H9 (cell line): Measurements from ENCODE around the gene MAPK8. TPM values are rescaled to one million over a fixed set of nuclear protein-coding genes. Genes with fewer than 3 reads are reported as not detected.

Experiments used
- DNase-seq: peaks from one replicate; pipeline ENCODE4 v3.0.0-alpha.2; 2017
- H2AFZ ChIP-seq: one replicate; pipeline ENCODE4 v1.6.1; 2013; ENCODE audit warnings: mild to moderate bottlenecking, low read length, control low read depth, moderate library complexity
- H2AK5ac ChIP-seq: 2 replicates; pipeline ENCODE4 v1.6.1; 2013; ENCODE audit warnings: low read length, control low read depth, mixed read lengths; ENCODE audit not compliant: insufficient read length
- H2BK120ac ChIP-seq: one replicate; pipeline ENCODE4 v1.6.1; 2013; ENCODE audit warnings: low read depth, mild to moderate bottlenecking, low read length, control low read depth, inconsistent platforms; ENCODE audit not compliant: poor library complexity, severe bottlenecking
- H2BK12ac ChIP-seq: 2 replicates; pipeline ENCODE4 v1.6.1; 2013; ENCODE audit warnings: low read length, control low read depth, mixed read lengths, low read depth; ENCODE audit not compliant: insufficient read length
- H2BK15ac ChIP-seq: 2 replicates; pipeline ENCODE4 v1.6.1; 2013; ENCODE audit warnings: low read depth, low read length, control low read depth
- H2BK20ac ChIP-seq: one replicate; pipeline ENCODE4 v1.6.1; 2013; ENCODE audit warnings: low read depth, mild to moderate bottlenecking, low read length, control low read depth, inconsistent platforms; ENCODE audit not compliant: poor library complexity, severe bottlenecking
- H2BK5ac ChIP-seq: 2 replicates; pipeline ENCODE4 v1.6.1; 2013; ENCODE audit warnings: low read length, control low read depth, mixed read lengths; ENCODE audit not compliant: insufficient read length
- H3K14ac ChIP-seq: 2 replicates; pipeline ENCODE4 v1.6.1; 2013; ENCODE audit warnings: low read length, control low read depth; ENCODE audit not compliant: insufficient read depth
- H3K18ac ChIP-seq: 2 replicates; pipeline ENCODE4 v1.6.1; 2013; ENCODE audit warnings: low read depth, mild to moderate bottlenecking, mixed read lengths, low read length, control low read depth; ENCODE audit not compliant: insufficient read length
- H3K23ac ChIP-seq: 2 replicates; pipeline ENCODE4 v1.6.1; 2013; ENCODE audit warnings: low read length, control low read depth, mixed read lengths, low read depth; ENCODE audit not compliant: insufficient read length
- H3K23me2 ChIP-seq: 2 replicates; pipeline ENCODE4 v1.6.1; 2013; ENCODE audit warnings: low read depth, mild to moderate bottlenecking, mixed read lengths, low read length, control low read depth; ENCODE audit not compliant: insufficient read length, poor library complexity, severe bottlenecking
- H3K27ac ChIP-seq: 2 replicates; pipeline ENCODE4 v1.5.1; 2013; ENCODE audit warnings: low read length, control low read depth, mixed read lengths, low read depth; ENCODE audit not compliant: insufficient read length
- H3K27me3 ChIP-seq: 2 replicates; pipeline ENCODE4 v1.6.1; 2013; ENCODE audit warnings: low read length, control low read depth, inconsistent platforms; ENCODE audit not compliant: insufficient read depth
- H3K4ac ChIP-seq: 2 replicates; pipeline ENCODE4 v1.6.1; 2013; ENCODE audit warnings: low read depth, mild to moderate bottlenecking, control low read depth, inconsistent platforms, low read length, moderate library complexity
- H3K4me1 ChIP-seq: 2 replicates; pipeline ENCODE4 v1.6.1; 2013; ENCODE audit warnings: low read length, control low read depth, inconsistent platforms; ENCODE audit not compliant: insufficient read depth
- H3K4me2 ChIP-seq: 2 replicates; pipeline ENCODE4 v1.6.1; 2013; ENCODE audit warnings: low read length, control low read depth, mixed read lengths; ENCODE audit not compliant: insufficient read length, insufficient read depth
- H3K56ac ChIP-seq: 2 replicates; pipeline ENCODE4 v1.6.1; 2013; ENCODE audit warnings: low read depth, mild to moderate bottlenecking, mixed read lengths, low read length, control low read depth; ENCODE audit not compliant: insufficient read length
- H3K79me1 ChIP-seq: 2 replicates; pipeline ENCODE4 v1.6.1; 2013; ENCODE audit warnings: low read depth, mild to moderate bottlenecking, moderate library complexity, low read length, control low read depth, inconsistent platforms; ENCODE audit not compliant: insufficient read depth, poor library complexity, severe bottlenecking
- H3K79me2 ChIP-seq: 2 replicates; pipeline ENCODE4 v1.6.1; 2013; ENCODE audit warnings: low read length, control low read depth, inconsistent platforms; ENCODE audit not compliant: insufficient read depth
- H3K9ac ChIP-seq: 2 replicates; pipeline ENCODE4 v1.6.1; 2013; ENCODE audit warnings: low read length, control low read depth, mixed read lengths; ENCODE audit not compliant: insufficient read length; ENCODE audit errors: extremely low read depth
- H3K9me3 ChIP-seq: one replicate; pipeline ENCODE4 v1.6.1; 2013; ENCODE audit warnings: low read depth, low read length, inconsistent platforms; ENCODE audit not compliant: control insufficient read depth
- H3T11ph ChIP-seq: one replicate; pipeline ENCODE4 v1.6.1; 2013; ENCODE audit warnings: mild to moderate bottlenecking, low read length, control low read depth, inconsistent platforms
- H4K20me1 ChIP-seq: one replicate; pipeline ENCODE4 v1.6.1; 2013; ENCODE audit not compliant: control insufficient read depth, insufficient read length, insufficient read depth
- H4K5ac ChIP-seq: 2 replicates; pipeline ENCODE4 v1.6.1; 2013; ENCODE audit warnings: low read depth, mild to moderate bottlenecking, mixed read lengths, low read length, control low read depth; ENCODE audit not compliant: insufficient read length
- H4K8ac ChIP-seq: replicated peaks from 2 replicates; pipeline ENCODE4 v1.6.1; 2013; ENCODE audit warnings: low read length, control low read depth, mixed read lengths, low read depth; ENCODE audit not compliant: insufficient read length
- H4K91ac ChIP-seq: 2 replicates; pipeline ENCODE4 v1.6.1; 2013; ENCODE audit warnings: low read depth, mild to moderate bottlenecking, moderate library complexity, mixed read lengths, low read length, control low read depth; ENCODE audit not compliant: insufficient read length
- H3K27ac Mint-ChIP-seq, 3 experiments: 2 replicates in 2 of 3; 3 replicates in 1 of 3; pipeline ENCODE4 v1.8.0; 2020 to 2021; ENCODE audit warnings: mixed read lengths in 3 of 3, mild to moderate bottlenecking in 1 of 3, moderate library complexity in 1 of 3
- H3K27me3 Mint-ChIP-seq: 2 replicates; pipeline ENCODE4 v1.8.0; 2021; ENCODE audit warnings: low read depth, mild to moderate bottlenecking, moderate library complexity, mixed read lengths
- H3K36me3 Mint-ChIP-seq, 3 experiments: 2 replicates in 2 of 3; 3 replicates in 1 of 3; pipeline ENCODE4 v1.8.0; 2020 to 2021; ENCODE audit warnings: low read depth in 3 of 3, mixed read lengths in 3 of 3; ENCODE audit not compliant: insufficient read depth in 1 of 3
- H3K4me1 Mint-ChIP-seq, 2 experiments: 2 replicates each; pipeline ENCODE4 v1.8.0; 2020; ENCODE audit warnings: mixed read lengths in 2 of 2
- H3K4me3 Mint-ChIP-seq, 2 experiments: 2 replicates in 1 of 2; 3 replicates in 1 of 2; pipeline ENCODE4 v1.8.0; 2020 to 2021; ENCODE audit warnings: mild to moderate bottlenecking in 2 of 2, mixed read lengths in 2 of 2, moderate library complexity in 1 of 2
- H3K9me3 Mint-ChIP-seq, 2 experiments: 2 replicates in 1 of 2; 3 replicates in 1 of 2; pipeline ENCODE4 v1.8.0; 2020; ENCODE audit warnings: mild to moderate bottlenecking in 2 of 2, mixed read lengths in 2 of 2, moderate library complexity in 1 of 2
- WGBS: extraction: QIAGEN DNeasy Blood & Tissue Kit; methylation state at CpG from one replicate; pipeline ENCODE4 v1.1.7; 2013; ENCODE audit warnings: missing lambda C conversion rate, low lambda C conversion rate, mixed read lengths; ENCODE audit not compliant: insufficient read length; ENCODE audit errors: extremely low coverage; 5-methylcytosine and 5-hydroxymethylcytosine counted together
- total RNA-seq: library from RNA; stranded (reverse); gene quantifications from 2 replicates; pipeline ENCODE4 v1.2.1, GENCODE V29; 2021
- TF ChIP-seq, protein P1 (sequence below): fragments of 200-600 bp; sonication (generic); conservative IDR thresholded peaks from 3 replicates; pipeline ENCODE4 v1.8.0; 2021; ENCODE audit warnings: antibody characterized with exemption, mild to moderate bottlenecking

The MAPK8 gene
- total RNA-seq, 1 experiment from 2014 or later: 52.0 TPM

DNA sequence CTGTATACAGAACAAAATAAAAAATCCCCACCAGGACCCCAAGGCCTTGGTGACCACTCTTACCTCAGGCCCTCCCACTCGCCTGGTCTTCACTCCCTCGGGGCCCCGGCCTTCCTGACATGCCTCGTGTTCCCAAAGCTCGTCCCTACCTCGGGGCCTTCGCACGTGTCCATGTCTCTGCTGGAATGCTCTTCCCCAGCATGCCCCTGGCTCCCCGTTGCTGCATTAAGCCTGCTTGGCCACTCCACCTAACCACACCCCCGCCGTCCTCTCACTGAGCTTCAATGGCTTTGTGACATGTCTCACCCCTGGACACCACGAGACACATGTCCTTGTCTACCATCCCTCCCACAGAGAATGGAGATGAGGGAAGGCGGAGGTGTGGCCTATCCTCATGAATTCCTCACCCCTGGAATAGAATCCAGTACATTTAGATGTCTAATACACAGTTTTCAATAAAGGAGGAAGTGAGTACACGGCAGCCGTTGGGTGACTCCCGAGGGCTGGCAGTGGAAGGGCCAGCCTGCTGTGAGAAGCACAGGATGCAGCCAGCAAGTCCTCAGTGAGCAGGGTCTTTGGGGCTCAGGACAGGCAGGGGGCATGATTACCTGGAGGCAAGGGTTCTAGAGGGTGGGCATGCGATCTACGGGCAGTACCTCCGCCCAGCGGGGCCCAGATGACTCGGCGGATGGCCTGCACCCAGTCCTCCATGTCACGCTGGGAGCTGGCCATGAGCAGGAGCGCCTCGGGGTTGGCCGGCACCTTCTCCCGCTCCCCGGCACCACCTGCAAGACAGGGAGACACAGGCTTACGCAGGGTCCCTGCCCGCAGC lies 172.7 kb downstream of the MAPK8 start:
- no peaks in the 10 kb centered on the region for H3K23me2 ChIP-seq
- H3K79me2 ChIP-seq: no peaks in the 10 kb centered on the region
- no peak overlapping the region for H2BK5ac ChIP-seq
- Mint-ChIP-seq H3K4me1 (peaks cover 17 to 43% of the 10 kb centered on the region in 2 experiments), H3K9me3 (no peaks in the 10 kb centered on the region), H3K27ac (peak overlapping the region in 1 of 3 experiments; percentile 55; a peak in 1 of 7 replicates), H3K36me3 (peaks cover 0 to 4% (median 3%) of the 10 kb centered on the region in 3 experiments; a peak in 3 of 7 replicates), H3K27me3 (no peaks in the 10 kb centered on the region; the same call in none of the 2 replicates), H3K4me3 (no peak overlapping the region)
- H2BK15ac ChIP-seq: no peak overlapping the region
- no peak overlapping the region for H4K5ac ChIP-seq
- H3K14ac ChIP-seq: no peak overlapping the region
- H4K91ac ChIP-seq: no peak overlapping the region
- peak; percentile 33 for DNase-seq
- no peaks in the 10 kb centered on the region for H3K27me3 ChIP-seq
- H4K8ac ChIP-seq: no peak overlapping the region
- H2BK20ac ChIP-seq: no peak overlapping the region
- no peak overlapping the region for H2AK5ac ChIP-seq
- H2BK12ac ChIP-seq: no peak overlapping the region
- no peak overlapping the region for H3T11ph ChIP-seq
- no peak overlapping the region for H3K23ac ChIP-seq
- H3K56ac ChIP-seq: no peak overlapping the region
- no peaks in the 10 kb centered on the region for H3K9me3 ChIP-seq
- TF ChIP-seq, protein P1, sequence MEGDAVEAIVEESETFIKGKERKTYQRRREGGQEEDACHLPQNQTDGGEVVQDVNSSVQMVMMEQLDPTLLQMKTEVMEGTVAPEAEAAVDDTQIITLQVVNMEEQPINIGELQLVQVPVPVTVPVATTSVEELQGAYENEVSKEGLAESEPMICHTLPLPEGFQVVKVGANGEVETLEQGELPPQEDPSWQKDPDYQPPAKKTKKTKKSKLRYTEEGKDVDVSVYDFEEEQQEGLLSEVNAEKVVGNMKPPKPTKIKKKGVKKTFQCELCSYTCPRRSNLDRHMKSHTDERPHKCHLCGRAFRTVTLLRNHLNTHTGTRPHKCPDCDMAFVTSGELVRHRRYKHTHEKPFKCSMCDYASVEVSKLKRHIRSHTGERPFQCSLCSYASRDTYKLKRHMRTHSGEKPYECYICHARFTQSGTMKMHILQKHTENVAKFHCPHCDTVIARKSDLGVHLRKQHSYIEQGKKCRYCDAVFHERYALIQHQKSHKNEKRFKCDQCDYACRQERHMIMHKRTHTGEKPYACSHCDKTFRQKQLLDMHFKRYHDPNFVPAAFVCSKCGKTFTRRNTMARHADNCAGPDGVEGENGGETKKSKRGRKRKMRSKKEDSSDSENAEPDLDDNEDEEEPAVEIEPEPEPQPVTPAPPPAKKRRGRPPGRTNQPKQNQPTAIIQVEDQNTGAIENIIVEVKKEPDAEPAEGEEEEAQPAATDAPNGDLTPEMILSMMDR: no peak
- H3K4me2 ChIP-seq: no peak overlapping the region
- H2AFZ ChIP-seq: no peak overlapping the region
- no peaks in the 10 kb centered on the region for H4K20me1 ChIP-seq
- H3K9ac ChIP-seq: no peak overlapping the region
- no CpG with 5 or more reads among the region's 30 CpGs for WGBS
- no peak overlapping the region for H3K18ac ChIP-seq
- H3K4ac ChIP-seq: no peak overlapping the region
- no peaks in the 10 kb centered on the region; the same call in 1 of the 2 replicates for H3K4me1 ChIP-seq
- no peaks in the 10 kb centered on the region for H3K79me1 ChIP-seq
- no peak overlapping the region for H2BK120ac ChIP-seq
- no peak overlapping the region for H3K27ac ChIP-seq
